Gastrocnemius medialis (tissue), 4 donors: ENCODE results near the gene ELF3.

Experiments
- POLR2A ChIP-seq, 2 donors: fragments of 450-650 bp; IDR thresholded peaks; one replicate each; pipeline ENCODE4 v1.6.1; 2017; ENCODE audit warnings: antibody characterized with exemption in 2 of 2, mild to moderate bottlenecking in 2 of 2, moderate library complexity in 2 of 2
- TF ChIP-seq, protein P1 (sequence below), 5 experiments: fragments of 450-650 bp in 3 of 5; fragments of 200-600 bp in 2 of 5; sonication (generic) in 2 of 5; IDR thresholded peaks in 4 of 5; conservative IDR thresholded peaks in 1 of 5; 1 replicate in 4 of 5; 2 replicates in 1 of 5; pipeline ENCODE4 v1.5.1; 2016 to 2019; ENCODE audit warnings: antibody characterized with exemption in 5 of 5, mild to moderate bottlenecking in 3 of 5, moderate library complexity in 3 of 5

DNA sequence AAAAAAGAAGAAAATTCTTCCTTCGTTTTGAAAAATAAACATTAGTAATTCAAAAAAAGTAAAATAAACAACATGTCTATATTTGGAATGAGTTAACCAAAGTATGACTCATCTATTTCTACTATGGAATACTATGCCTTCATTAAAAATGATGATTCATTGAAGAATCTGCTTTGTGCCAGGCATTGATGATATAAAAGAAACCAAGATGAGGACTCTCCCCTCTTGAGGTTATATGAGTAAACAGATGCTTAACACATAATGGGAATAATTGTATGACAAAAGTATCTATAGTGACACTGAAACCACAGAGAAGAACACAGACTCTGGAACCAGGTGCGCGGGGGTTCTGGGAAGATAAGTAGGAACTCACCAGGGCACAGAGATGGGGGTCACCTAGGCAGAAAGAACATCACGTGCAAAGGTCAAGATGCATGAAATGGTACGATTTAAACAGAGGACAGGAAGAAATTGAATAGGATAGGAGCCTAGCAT is 18.8 kb downstream of the ELF3 start:
- TF ChIP-seq, protein P1, sequence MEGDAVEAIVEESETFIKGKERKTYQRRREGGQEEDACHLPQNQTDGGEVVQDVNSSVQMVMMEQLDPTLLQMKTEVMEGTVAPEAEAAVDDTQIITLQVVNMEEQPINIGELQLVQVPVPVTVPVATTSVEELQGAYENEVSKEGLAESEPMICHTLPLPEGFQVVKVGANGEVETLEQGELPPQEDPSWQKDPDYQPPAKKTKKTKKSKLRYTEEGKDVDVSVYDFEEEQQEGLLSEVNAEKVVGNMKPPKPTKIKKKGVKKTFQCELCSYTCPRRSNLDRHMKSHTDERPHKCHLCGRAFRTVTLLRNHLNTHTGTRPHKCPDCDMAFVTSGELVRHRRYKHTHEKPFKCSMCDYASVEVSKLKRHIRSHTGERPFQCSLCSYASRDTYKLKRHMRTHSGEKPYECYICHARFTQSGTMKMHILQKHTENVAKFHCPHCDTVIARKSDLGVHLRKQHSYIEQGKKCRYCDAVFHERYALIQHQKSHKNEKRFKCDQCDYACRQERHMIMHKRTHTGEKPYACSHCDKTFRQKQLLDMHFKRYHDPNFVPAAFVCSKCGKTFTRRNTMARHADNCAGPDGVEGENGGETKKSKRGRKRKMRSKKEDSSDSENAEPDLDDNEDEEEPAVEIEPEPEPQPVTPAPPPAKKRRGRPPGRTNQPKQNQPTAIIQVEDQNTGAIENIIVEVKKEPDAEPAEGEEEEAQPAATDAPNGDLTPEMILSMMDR (IDR thresholded peaks at IDR 0.05 in 4 of 5, conservative IDR thresholded peaks at IDR 0.05 in 1 of 5) = no peak
- no peak for TF ChIP-seq POLR2A (IDR thresholded peaks at IDR 0.05)
